ENCODE results near the gene HCFC1R1.
A peak's percentile ranks its signal among the peaks of the same experiment; 100 is the strongest.

The HCFC1R1 gene

GRCh38 chr16:3001316-3001715 is 22.4 kb downstream of the HCFC1R1 start:
- no peak for DNase-seq (ENCODE audit: low read depth in 3 of 3, low spot score in 1 of 3)

GRCh38 chr16:3000540-3000939 is 23.2 kb downstream of the HCFC1R1 start:
- DNase-seq (ENCODE audit: low read depth in 3 of 3, low spot score in 1 of 3) = no peak

- DNase-seq (ENCODE audit: low read depth in 3 of 3, low spot score in 1 of 3) = no peak
Measured at GRCh38 chr16:2999929-3000328, 23.8 kb downstream of the HCFC1R1 start.

- no peak for DNase-seq (ENCODE audit: low read depth in 3 of 3, low spot score in 1 of 3)
Measured at GRCh38 chr16:2996298-2996697, 27.4 kb downstream of the HCFC1R1 start.

- no peak for DNase-seq (ENCODE audit: low read depth in 3 of 3, low spot score in 1 of 3)
Measured at GRCh38 chr16:2992383-2993081, 31.2 kb downstream of the HCFC1R1 start.

GRCh38 chr16:2991566-2992261 is 32.0 kb downstream of the HCFC1R1 start:
- no peak for DNase-seq (ENCODE audit: low read depth in 3 of 3, low spot score in 1 of 3)

- no peak for DNase-seq (ENCODE audit: low read depth in 3 of 3, low spot score in 1 of 3)
Measured at GRCh38 chr16:2990891-2991290, 32.9 kb downstream of the HCFC1R1 start.

- DNase-seq (ENCODE audit: low read depth in 3 of 3, low spot score in 1 of 3) = no peak
Measured at GRCh38 chr16:2988590-2989099, 35.1 kb downstream of the HCFC1R1 start.

- DNase-seq (ENCODE audit: low read depth in 3 of 3, low spot score in 1 of 3) = no peak
Measured at GRCh38 chr16:2987833-2988232, 35.9 kb downstream of the HCFC1R1 start.

GRCh38 chr16:2987286-2987685 is 36.5 kb downstream of the HCFC1R1 start:
- no peak for DNase-seq (ENCODE audit: low read depth in 3 of 3, low spot score in 1 of 3)

- DNase-seq (ENCODE audit: low read depth in 3 of 3, low spot score in 1 of 3) = no peak
Measured at GRCh38 chr16:2986623-2987188, 37.0 kb downstream of the HCFC1R1 start.

- DNase-seq (ENCODE audit: low read depth in 3 of 3, low spot score in 1 of 3) = no peak
Measured at GRCh38 chr16:2985893-2986355, 37.8 kb downstream of the HCFC1R1 start.

- no peak for DNase-seq (ENCODE audit: low read depth in 3 of 3, low spot score in 1 of 3)
Measured at GRCh38 chr16:2985462-2985861, 38.3 kb downstream of the HCFC1R1 start.

- peak in 1 of 3 donors; percentile 68 for DNase-seq (ENCODE audit: low read depth in 3 of 3, low spot score in 1 of 3)
Measured at GRCh38 chr16:2983706-2984136, 40.0 kb downstream of the HCFC1R1 start.

- DNase-seq (ENCODE audit: low read depth in 3 of 3, low spot score in 1 of 3) = no peak
Measured at GRCh38 chr16:2982402-2982801, 41.3 kb downstream of the HCFC1R1 start.

GRCh38 chr16:2981899-2982250 is 41.9 kb downstream of the HCFC1R1 start:
- DNase-seq (ENCODE audit: low read depth in 3 of 3, low spot score in 1 of 3) = no peak

- no peak for DNase-seq (ENCODE audit: low read depth in 3 of 3, low spot score in 1 of 3)
Measured at GRCh38 chr16:2981177-2981898, 42.4 kb downstream of the HCFC1R1 start.

GRCh38 chr16:2980227-2981176 is 43.2 kb downstream of the HCFC1R1 start, which contains the start of gene PKMYT1:
Gene PKMYT1, minus strand, starts transcription at chr16:2980446. Its CDS starts 789 bp downstream, at chr16:2979657.
- DNase-seq (ENCODE audit: low read depth in 3 of 3, low spot score in 1 of 3) = peak; percentile 86 to 94 (median 92)

GRCh38 chr16:2979669-2980226 is 44.0 kb downstream of the HCFC1R1 start:
- DNase-seq (ENCODE audit: low read depth in 3 of 3, low spot score in 1 of 3) = no peak

GRCh38 chr16:2977440-2977839 is 46.3 kb downstream of the HCFC1R1 start:
- DNase-seq (ENCODE audit: low read depth in 3 of 3, low spot score in 1 of 3) = no peak

Data from stimulated activated CD4-positive, alpha-beta T cell treated with anti-CD3 and anti-CD28 coated beads, TNF-alpha, amount 100 ng/mL, for 1 hour (primary cell).